Activated CD4-positive, alpha-beta T cell treated with anti-CD3 and anti-CD28 coated beads, Interleukin-2, amount 10 ng/mL, durations not matched to agents 7 days and 5 days (primary cell): ENCODE results near the gene ULBP3. TPM values are rescaled to one million over a fixed set of nuclear protein-coding genes. Genes with fewer than 3 reads are reported as not detected.
"Not testable (repeated sequence)": the region's sequence is repeated elsewhere in the genome, so short reads cannot be mapped to it uniquely, and the experiment has no call there.

Experiments used
- CTCF ChIA-PET: fragments of 350-600 bp; sonication (Branson Sonifier 250); formaldehyde crosslinking; loops from one replicate; lab custom pipeline; 2021; ENCODE audit warnings: antibody characterized with exemption; lab: Charles Lee
- POLR2A ChIA-PET: fragments of 350-600 bp; sonication (Branson Sonifier 250); formaldehyde crosslinking; loops from one replicate; lab custom pipeline; 2021; ENCODE audit warnings: antibody characterized with exemption; lab: Charles Lee
- DNase-seq: peaks from one replicate; pipeline ENCODE4 v3.0.0-alpha.2; 2020
- H3K27ac Mint-ChIP-seq: one replicate; pipeline ENCODE4 v1.8.0; 2021; ENCODE audit warnings: mild to moderate bottlenecking, moderate library complexity, mixed read lengths
- H3K27me3 Mint-ChIP-seq: one replicate; pipeline ENCODE4 v1.8.0; 2021; ENCODE audit warnings: mixed read lengths
- H3K36me3 Mint-ChIP-seq: one replicate; pipeline ENCODE4 v1.8.0; 2021; ENCODE audit warnings: low read depth, mixed read lengths
- H3K4me1 Mint-ChIP-seq: one replicate; pipeline ENCODE4 v1.8.0; 2021; ENCODE audit warnings: mixed read lengths
- H3K4me3 Mint-ChIP-seq: one replicate; pipeline ENCODE4 v1.8.0; 2021; ENCODE audit warnings: mild to moderate bottlenecking, moderate library complexity, mixed read lengths
- H3K9me3 Mint-ChIP-seq: one replicate; pipeline ENCODE4 v1.8.0; 2021; ENCODE audit warnings: mixed read lengths
- total RNA-seq, 2 experiments: library from RNA; stranded (reverse); gene quantifications; one replicate each; pipeline ENCODE4 v1.2.3, GENCODE V29; 2021

ULBP3 gene
- total RNA-seq, 2 experiments from 2014 or later = 1.0 to 1.1 TPM

DNA sequence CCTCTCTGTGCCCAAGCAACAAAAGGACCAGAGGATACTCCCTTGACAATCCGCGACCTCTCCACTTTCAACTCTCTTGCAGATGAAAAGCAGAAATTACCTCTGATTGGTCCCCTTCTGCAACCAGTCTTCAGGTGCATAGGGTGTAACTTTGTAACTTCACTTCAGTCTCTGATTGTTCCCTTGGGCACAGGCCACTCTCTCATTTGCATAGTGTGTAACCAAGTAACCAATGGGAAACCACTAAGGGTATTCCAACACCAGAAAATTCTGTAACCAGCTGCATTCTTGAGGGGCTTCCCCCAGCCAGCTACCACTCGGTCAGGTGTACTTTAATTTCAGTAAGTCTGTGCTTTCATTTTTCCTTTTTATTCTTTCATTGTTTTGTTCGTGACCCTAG lies 39.2 kb downstream of the ULBP3 start:
- Mint-ChIP-seq H3K27me3 (peaks cover 65% of the 10 kb centered on the region), H3K4me3 (no peak overlapping the region), H3K36me3 (no peaks in the 10 kb centered on the region), H3K9me3 (no peaks in the 10 kb centered on the region), H3K27ac (no peak overlapping the region), H3K4me1 (peaks cover 4% of the 10 kb centered on the region)
- ChIA-PET POLR2A (no interaction called here), CTCF (no interaction called here)
- DNase-seq = no peak

GRCh38 chr6:150029276-150029675 lies 39.6 kb downstream of the ULBP3 start:
- Mint-ChIP-seq H3K4me3 (no peak overlapping the region), H3K4me1 (peaks cover 4% of the 10 kb centered on the region), H3K27me3 (peaks cover 66% of the 10 kb centered on the region), H3K27ac (no peak overlapping the region), H3K9me3 (no peaks in the 10 kb centered on the region), H3K36me3 (no peaks in the 10 kb centered on the region)
- ChIA-PET POLR2A (no interaction called here), CTCF (no interaction called here)
- DNase-seq = no peak

DNA sequence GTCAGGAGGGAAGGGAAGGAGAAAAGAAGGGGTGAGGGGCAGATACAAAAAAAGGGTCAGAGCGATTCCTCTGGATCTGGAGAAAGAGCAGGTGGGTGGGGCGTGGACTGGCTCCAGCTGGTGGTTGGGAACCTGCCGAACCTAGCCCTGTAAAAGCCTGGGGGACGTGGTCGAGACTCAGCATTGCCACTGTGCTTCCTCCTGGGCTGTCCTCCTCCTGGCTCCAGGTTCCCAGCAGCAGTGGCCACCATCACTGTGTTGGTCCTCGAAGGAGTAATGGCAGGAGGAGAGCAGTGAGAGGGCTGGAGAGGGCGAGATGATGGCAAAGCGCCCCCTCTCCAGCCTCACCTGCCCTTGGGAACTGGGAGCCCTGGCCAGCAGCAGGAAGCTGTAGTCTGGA lies 40.1 kb downstream of the ULBP3 start:
- no peak overlapping the region for H3K27ac Mint-ChIP-seq
- CTCF ChIA-PET = no interaction called here
- peaks cover 64% of the 10 kb centered on the region for H3K27me3 Mint-ChIP-seq
- DNase-seq = no peak
- H3K9me3 Mint-ChIP-seq = no peaks in the 10 kb centered on the region
- POLR2A ChIA-PET = no interaction called here
- peaks cover 4% of the 10 kb centered on the region for H3K4me1 Mint-ChIP-seq
- H3K4me3 Mint-ChIP-seq = no peak overlapping the region
- no peaks in the 10 kb centered on the region for H3K36me3 Mint-ChIP-seq

DNA sequence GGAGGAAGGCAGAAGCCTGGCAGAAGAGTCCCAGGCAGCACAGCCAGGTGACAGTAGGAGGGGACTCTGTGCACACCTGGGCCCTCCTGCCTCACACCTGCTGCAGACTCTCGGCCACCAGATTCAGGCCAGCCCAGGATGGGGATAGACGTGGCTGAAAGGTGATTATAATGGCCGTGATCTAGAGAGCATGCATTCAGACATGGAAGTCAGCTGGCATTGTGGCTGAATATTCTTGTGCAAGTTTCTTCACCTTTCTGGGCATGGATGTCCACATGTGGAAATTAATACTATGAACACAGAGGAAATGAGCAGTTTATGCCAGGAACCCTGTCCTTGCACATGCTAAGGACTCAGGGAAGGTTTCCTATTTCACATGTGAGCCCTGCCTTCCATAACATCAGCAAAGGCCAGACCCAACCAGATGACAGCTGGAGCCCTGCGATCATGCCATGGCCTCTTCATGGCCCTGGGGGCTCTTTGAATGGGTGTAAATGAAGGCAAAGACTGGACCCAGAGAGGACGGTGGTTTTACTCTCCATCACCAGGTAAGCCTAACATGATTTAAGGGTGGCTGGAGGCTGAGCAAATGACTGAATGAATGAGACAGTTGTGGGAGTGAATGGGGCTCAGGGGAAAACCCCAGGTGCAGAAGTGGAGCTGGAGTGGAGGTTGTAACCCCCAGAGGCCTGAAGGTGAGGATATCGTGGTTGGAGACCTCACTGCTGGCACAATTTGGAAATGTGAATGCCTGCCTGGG lies 40.9 kb downstream of the ULBP3 start:
- no peak for DNase-seq
- no peaks in the 10 kb centered on the region for H3K36me3 Mint-ChIP-seq
- H3K4me1 Mint-ChIP-seq = peaks cover 4% of the 10 kb centered on the region
- CTCF ChIA-PET = no interaction called here
- POLR2A ChIA-PET = no interaction called here
- H3K27me3 Mint-ChIP-seq = peaks cover 63% of the 10 kb centered on the region
- no peak overlapping the region for H3K4me3 Mint-ChIP-seq
- H3K9me3 Mint-ChIP-seq = no peaks in the 10 kb centered on the region
- H3K27ac Mint-ChIP-seq = no peak overlapping the region

DNA sequence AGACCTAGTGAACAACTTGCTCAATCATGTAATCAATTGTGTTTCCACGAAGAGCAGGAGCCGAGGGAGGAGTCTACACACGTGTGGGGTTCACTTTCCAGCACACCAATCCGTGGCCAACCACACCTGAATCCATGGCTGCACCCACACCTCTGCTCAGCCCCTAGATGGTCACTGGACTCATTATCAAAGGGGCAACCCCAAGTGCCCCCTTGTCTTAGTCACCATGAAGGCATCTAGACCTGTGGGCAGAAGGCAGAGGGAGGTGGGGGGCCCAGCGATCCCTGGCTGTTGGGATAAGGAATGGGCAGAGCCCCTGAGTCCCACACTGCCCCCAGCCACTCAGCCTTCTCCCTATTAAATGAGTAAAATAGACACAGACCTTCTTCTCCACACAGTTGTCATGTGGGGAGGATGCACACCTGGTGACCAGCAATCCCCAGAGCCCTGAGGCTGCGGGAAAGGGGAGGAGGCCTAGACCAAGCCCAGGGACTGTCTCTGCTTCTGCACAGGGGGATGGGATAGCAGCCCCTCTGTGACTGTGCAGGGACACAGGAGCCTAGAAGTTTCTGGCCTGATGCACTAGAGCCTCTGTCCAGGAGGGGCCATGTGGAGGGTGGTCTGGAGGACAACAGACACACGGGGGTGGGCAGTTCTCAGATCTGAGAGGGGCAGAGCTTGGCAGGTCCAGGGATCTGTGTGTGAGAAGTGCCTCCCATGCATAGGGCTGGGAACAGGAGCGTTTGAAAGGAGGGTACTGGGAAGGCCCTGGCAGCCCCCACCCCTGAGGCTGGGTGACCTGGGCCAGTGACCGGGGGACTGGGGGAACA lies 41.7 kb downstream of the ULBP3 start:
- no peak overlapping the region for H3K27ac Mint-ChIP-seq
- no peak for DNase-seq
- H3K36me3 Mint-ChIP-seq = no peaks in the 10 kb centered on the region
- ChIA-PET POLR2A (no interaction called here), CTCF (no interaction called here)
- H3K4me1 Mint-ChIP-seq = peaks cover 4% of the 10 kb centered on the region
- H3K4me3 Mint-ChIP-seq = no peak overlapping the region
- H3K27me3 Mint-ChIP-seq = peaks cover 59% of the 10 kb centered on the region
- H3K9me3 Mint-ChIP-seq = no peaks in the 10 kb centered on the region

DNA sequence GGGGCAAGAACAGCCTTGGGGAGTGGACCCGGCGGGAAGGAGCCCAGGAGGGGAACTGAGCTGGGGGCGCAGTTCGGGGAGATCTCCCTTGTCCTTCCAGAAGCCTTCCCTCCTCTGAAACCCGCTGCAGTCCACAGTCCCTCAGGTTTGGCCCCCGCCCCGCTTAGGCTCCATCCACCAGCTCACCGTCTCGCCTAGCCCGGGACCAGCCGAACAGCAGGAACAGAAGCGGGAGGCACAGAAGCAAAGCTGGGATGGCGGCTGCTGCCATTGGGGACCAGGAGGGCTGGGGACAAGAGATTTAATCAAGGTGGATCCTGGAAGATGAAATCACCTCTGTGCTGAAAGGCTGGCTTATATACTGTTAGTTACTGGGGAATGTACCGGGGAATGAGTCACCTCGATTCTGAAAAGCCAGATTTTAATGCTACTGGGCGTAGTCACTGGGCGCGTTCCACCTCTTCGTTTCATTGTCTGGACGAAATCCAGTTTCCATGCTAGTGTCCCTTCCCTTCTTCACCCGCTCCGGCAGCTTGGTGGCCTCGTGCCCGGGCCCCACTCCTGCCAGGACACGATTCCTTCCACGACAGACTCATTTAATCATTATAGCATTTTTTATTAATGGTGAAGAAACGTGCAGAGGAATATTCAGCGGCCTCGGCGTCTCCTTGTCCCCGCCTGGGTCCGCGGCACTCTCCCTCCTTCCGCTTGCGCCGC lies 43.6 kb downstream of the ULBP3 start, which contains the start of gene RAET1L:
Gene RAET1L (minus strand): TSS at position 332 of the 717 bp plus-strand sequence. CDS start 61 bp downstream, at position 271.
- CTCF ChIA-PET = interaction anchor here (1.2 kb wide), 1 partner anchor 9 kb away, joined by 4 read pairs; no protein-coding TSS in a partner anchor
- Mint-ChIP-seq H3K4me1 (peaks cover 4% of the 10 kb centered on the region), H3K27ac (no peak within 1 kb of the TSS), H3K36me3 (no peaks in the 10 kb centered on the region), H3K9me3 (no peaks in the 10 kb centered on the region), H3K27me3 (peaks cover 57% of the 10 kb centered on the region), H3K4me3 (no peak within 1 kb of the TSS)
- POLR2A ChIA-PET = no interaction called here
- DNase-seq = no peak

- no peaks in the 10 kb centered on the region for H3K36me3 Mint-ChIP-seq
- no peaks in the 10 kb centered on the region for H3K9me3 Mint-ChIP-seq
- no peak for DNase-seq
- peaks cover 56% of the 10 kb centered on the region for H3K27me3 Mint-ChIP-seq
- ChIA-PET POLR2A (no interaction called here), CTCF (interaction anchor here (1.2 kb wide), 1 partner anchor 8 kb away, joined by 4 read pairs; no protein-coding TSS in a partner anchor)
- peaks cover 4% of the 10 kb centered on the region for H3K4me1 Mint-ChIP-seq
- no peak overlapping the region for H3K27ac Mint-ChIP-seq
- H3K4me3 Mint-ChIP-seq = no peak overlapping the region
These were observed 44.2 kb downstream of the ULBP3 start for GRCh38 chr6:150024646-150025155.

- DNase-seq, H3K36me3 Mint-ChIP-seq, H3K27ac Mint-ChIP-seq, CTCF ChIA-PET, H3K9me3 Mint-ChIP-seq, H3K4me1 Mint-ChIP-seq, POLR2A ChIA-PET, H3K4me3 Mint-ChIP-seq: not testable (repeated sequence)
- H3K27me3 Mint-ChIP-seq = peaks cover 58% of the 10 kb centered on the region
These were observed 44.9 kb downstream of the ULBP3 start for GRCh38 chr6:150024021-150024420.

- CTCF ChIA-PET, H3K9me3 Mint-ChIP-seq, H3K4me3 Mint-ChIP-seq, H3K4me1 Mint-ChIP-seq, DNase-seq, H3K36me3 Mint-ChIP-seq, H3K27ac Mint-ChIP-seq, POLR2A ChIA-PET: not testable (repeated sequence)
- H3K27me3 Mint-ChIP-seq = peaks cover 66% of the 10 kb centered on the region
These were observed 47.1 kb downstream of the ULBP3 start for GRCh38 chr6:150021870-150022269.

- no peak for DNase-seq
- Mint-ChIP-seq H3K27ac (no peak overlapping the region), H3K36me3 (no peaks in the 10 kb centered on the region), H3K9me3 (no peaks in the 10 kb centered on the region), H3K4me3 (no peak overlapping the region), H3K4me1 (peaks cover 20% of the 10 kb centered on the region), H3K27me3 (peaks cover 61% of the 10 kb centered on the region)
- ChIA-PET POLR2A (no interaction called here), CTCF (interaction anchor here (0.8 kb wide), 1 partner anchor 36 kb away, joined by 3 read pairs; no protein-coding TSS in a partner anchor)
These were observed 49.9 kb downstream of the ULBP3 start for GRCh38 chr6:150018846-150019580.

DNA sequence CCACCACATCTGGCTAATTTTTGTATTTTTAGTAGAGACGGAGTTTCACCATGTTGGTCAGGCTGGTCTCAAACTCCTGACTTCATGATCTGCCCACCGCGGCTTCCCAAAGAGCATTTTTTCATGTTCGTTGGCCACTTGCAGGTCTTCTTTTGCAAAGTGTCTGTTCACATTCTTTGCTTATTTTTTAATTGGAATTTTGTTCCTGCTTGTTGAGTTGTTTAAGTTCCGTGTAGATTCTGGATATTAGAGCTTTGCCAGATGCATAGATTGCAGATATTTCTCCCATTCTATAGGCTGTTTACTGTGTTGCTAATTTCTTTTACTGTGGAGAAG lies 51.8 kb downstream of the ULBP3 start:
- H3K27ac Mint-ChIP-seq, H3K36me3 Mint-ChIP-seq, DNase-seq, H3K4me3 Mint-ChIP-seq, H3K9me3 Mint-ChIP-seq: not testable (repeated sequence)
- POLR2A ChIA-PET = interaction anchor here (0.7 kb wide), 1 partner anchor 35 kb away, joined by 3 read pairs; no protein-coding TSS in a partner anchor
- Mint-ChIP-seq H3K27me3 (peaks cover 70% of the 10 kb centered on the region), H3K4me1 (peaks cover 25% of the 10 kb centered on the region)
- CTCF ChIA-PET = interaction anchor here (0.5 to 1.8 kb wide), 9 partner anchors 8 to 370 kb away, joined by 3 to 8 read pairs (median 5); partner anchors contain the start of gene RAET1L
